Nephron progenitor cell (in vitro differentiated cells): ENCODE results near the gene SP100.

Source experiments
- DNase-seq: peaks from one replicate; pipeline ENCODE4 v3.0.0; 2021
- H3K27ac Mint-ChIP-seq: 2 replicates; pipeline ENCODE4 v1.8.0; 2021; ENCODE audit warnings: mild to moderate bottlenecking, moderate library complexity, mixed read lengths
- H3K27me3 Mint-ChIP-seq: 2 replicates; pipeline ENCODE4 v1.8.0; 2021; ENCODE audit warnings: mild to moderate bottlenecking, low read depth, mixed read lengths; ENCODE audit not compliant: poor library complexity
- H3K36me3 Mint-ChIP-seq: 2 replicates; pipeline ENCODE4 v1.8.0; 2021; ENCODE audit warnings: low read depth, mixed read lengths
- H3K4me1 Mint-ChIP-seq: 2 replicates; pipeline ENCODE4 v1.8.0; 2021; ENCODE audit warnings: mixed read lengths
- H3K4me3 Mint-ChIP-seq: 2 replicates; pipeline ENCODE4 v1.8.0; 2021; ENCODE audit warnings: mild to moderate bottlenecking, moderate library complexity, mixed read lengths
- H3K9me3 Mint-ChIP-seq: 2 replicates; pipeline ENCODE4 v1.8.0; 2021; ENCODE audit warnings: mild to moderate bottlenecking, moderate library complexity, mixed read lengths
- TF ChIP-seq, protein P1 (sequence below): fragments of 200-600 bp; sonication (generic); IDR thresholded peaks from 2 replicates; pipeline ENCODE4 v1.5.0; 2021; ENCODE audit warnings: antibody characterized with exemption

The SP100 gene

DNA sequence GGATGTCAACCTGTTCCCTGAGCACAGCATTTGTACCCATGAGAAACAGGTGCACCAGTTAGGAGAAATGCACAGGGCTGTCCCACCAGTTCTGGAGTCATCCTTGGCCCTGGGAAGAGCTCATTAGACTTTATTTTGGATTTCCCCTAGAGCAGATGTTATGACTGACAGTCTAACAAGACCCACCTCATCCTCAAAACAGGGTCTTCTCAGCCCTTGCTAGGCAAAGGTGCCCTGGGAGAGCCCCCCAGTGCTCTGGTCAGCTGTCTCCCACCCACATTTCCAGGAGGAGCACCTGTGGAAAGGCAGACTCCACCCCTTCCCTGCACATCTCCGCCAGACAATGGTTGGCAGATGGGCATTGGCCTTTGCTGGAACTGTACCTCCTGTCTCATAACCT lies 5.7 kb upstream of the SP100 start:
- Mint-ChIP-seq H3K4me1 (peaks cover 5% of the 10 kb centered on the region), H3K36me3 (no peaks in the 10 kb centered on the region), H3K27me3 (peaks cover 69% of the 10 kb centered on the region), H3K9me3 (no peaks in the 10 kb centered on the region), H3K27ac (no peak overlapping the region), H3K4me3 (no peak overlapping the region)
- no peak for DNase-seq
- TF ChIP-seq, protein P1, sequence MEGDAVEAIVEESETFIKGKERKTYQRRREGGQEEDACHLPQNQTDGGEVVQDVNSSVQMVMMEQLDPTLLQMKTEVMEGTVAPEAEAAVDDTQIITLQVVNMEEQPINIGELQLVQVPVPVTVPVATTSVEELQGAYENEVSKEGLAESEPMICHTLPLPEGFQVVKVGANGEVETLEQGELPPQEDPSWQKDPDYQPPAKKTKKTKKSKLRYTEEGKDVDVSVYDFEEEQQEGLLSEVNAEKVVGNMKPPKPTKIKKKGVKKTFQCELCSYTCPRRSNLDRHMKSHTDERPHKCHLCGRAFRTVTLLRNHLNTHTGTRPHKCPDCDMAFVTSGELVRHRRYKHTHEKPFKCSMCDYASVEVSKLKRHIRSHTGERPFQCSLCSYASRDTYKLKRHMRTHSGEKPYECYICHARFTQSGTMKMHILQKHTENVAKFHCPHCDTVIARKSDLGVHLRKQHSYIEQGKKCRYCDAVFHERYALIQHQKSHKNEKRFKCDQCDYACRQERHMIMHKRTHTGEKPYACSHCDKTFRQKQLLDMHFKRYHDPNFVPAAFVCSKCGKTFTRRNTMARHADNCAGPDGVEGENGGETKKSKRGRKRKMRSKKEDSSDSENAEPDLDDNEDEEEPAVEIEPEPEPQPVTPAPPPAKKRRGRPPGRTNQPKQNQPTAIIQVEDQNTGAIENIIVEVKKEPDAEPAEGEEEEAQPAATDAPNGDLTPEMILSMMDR: no peak

DNA sequence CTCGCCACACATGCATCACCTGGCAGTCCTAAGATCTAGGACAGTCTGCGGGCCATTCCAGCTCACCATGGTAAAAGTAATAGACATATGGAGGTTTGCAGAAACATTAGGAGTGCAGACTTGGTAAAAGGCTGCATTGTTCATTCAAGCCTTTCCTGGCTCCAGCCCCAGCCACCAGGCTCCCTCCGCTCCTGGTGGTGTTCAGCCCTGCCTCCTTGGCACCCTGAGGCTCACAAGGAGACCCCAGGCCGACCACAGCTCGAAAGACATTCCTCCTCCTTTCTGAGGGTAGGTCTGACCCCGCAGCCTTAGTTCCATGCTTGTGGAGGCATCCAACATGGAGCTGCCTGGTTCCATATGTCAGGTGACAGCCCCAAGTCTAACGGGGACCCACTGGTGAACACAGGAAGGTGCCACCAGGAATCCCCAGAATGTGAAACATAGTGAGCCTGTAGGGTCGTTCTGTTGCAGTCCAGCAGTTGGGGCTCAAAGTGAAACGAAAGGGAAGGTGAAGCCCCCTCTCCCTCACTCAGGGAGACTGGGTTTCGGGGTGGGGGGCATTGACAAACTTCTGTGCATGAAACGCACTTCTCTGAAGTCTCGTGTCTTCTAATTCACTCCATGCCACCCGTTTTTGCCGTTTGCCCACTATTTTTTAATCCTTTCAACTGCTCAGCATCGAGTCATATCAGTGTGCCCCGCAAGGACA lies 5.0 kb upstream of the SP100 start:
- no peak overlapping the region for H3K27ac Mint-ChIP-seq
- H3K9me3 Mint-ChIP-seq: no peaks in the 10 kb centered on the region
- DNase-seq: no peak
- peaks cover 72% of the 10 kb centered on the region for H3K27me3 Mint-ChIP-seq
- H3K36me3 Mint-ChIP-seq: no peaks in the 10 kb centered on the region
- H3K4me3 Mint-ChIP-seq: peak overlapping the region; percentile 87
- H3K4me1 Mint-ChIP-seq: peaks cover 5% of the 10 kb centered on the region
- TF ChIP-seq, protein P1: no peak

- peaks cover 72% of the 10 kb centered on the region for H3K27me3 Mint-ChIP-seq
- peak; percentile 72 for DNase-seq
- H3K27ac Mint-ChIP-seq: no peak overlapping the region
- H3K4me1 Mint-ChIP-seq: peaks cover 11% of the 10 kb centered on the region
- H3K36me3 Mint-ChIP-seq: no peaks in the 10 kb centered on the region
- H3K4me3 Mint-ChIP-seq: peak overlapping the region; percentile 87
- TF ChIP-seq, protein P1: no peak
- H3K9me3 Mint-ChIP-seq: no peaks in the 10 kb centered on the region
Measured at GRCh38 chr2:230411570-230412370, 4.2 kb upstream of the SP100 start.

GRCh38 chr2:230412371-230412711 lies 3.7 kb upstream of the SP100 start:
- H3K36me3 Mint-ChIP-seq: no peaks in the 10 kb centered on the region
- H3K27me3 Mint-ChIP-seq: peaks cover 71% of the 10 kb centered on the region
- TF ChIP-seq, protein P1: no peak
- H3K4me1 Mint-ChIP-seq: peaks cover 11% of the 10 kb centered on the region
- H3K9me3 Mint-ChIP-seq: no peaks in the 10 kb centered on the region
- DNase-seq: no peak
- H3K27ac Mint-ChIP-seq: no peak overlapping the region
- peak overlapping the region; percentile 87 for H3K4me3 Mint-ChIP-seq

GRCh38 chr2:230412846-230413245 lies 3.2 kb upstream of the SP100 start:
- DNase-seq: no peak
- no peak overlapping the region for H3K27ac Mint-ChIP-seq
- H3K27me3 Mint-ChIP-seq: peaks cover 66% of the 10 kb centered on the region
- no peaks in the 10 kb centered on the region for H3K9me3 Mint-ChIP-seq
- no peaks in the 10 kb centered on the region for H3K36me3 Mint-ChIP-seq
- peak overlapping the region; percentile 87 for H3K4me3 Mint-ChIP-seq
- TF ChIP-seq, protein P1: no peak
- H3K4me1 Mint-ChIP-seq: peaks cover 11% of the 10 kb centered on the region
